HepG2 (cell line): Measurements from ENCODE around the gene ZSCAN2. TPM values are rescaled to one million over a fixed set of nuclear protein-coding genes. Genes with fewer than 3 reads are reported as not detected.

Experiments
- ATF7 ChIP-seq, 2 experiments: fragments of 450-650 bp in 1 of 2; sonication (generic) in 1 of 2; formaldehyde crosslinking in 1 of 2; IDR thresholded peaks; 2 replicates each; pipeline versions ENCODE4 v1.4.0 to v1.6.1; 2016 to 2020; ENCODE audit warnings: antibody characterized with exemption in 1 of 2, mild to moderate bottlenecking in 1 of 2, missing genetic modification reagents in 1 of 2
- BORCS8-MEF2B ChIP-seq: sonication (generic); formaldehyde crosslinking; IDR thresholded peaks from 2 replicates; pipeline ENCODE4 v1.8.0; 2022; ENCODE audit warnings: mild to moderate bottlenecking, missing genetic modification reagents
- GMEB2 ChIP-seq: IDR thresholded peaks from 2 replicates; pipeline ENCODE4 v1.6.1; 2016; ENCODE audit warnings: missing biosample characterization, missing genetic modification reagents, low read depth
- JUNB ChIP-seq: sonication (generic); formaldehyde crosslinking; IDR thresholded peaks from 2 replicates; pipeline ENCODE4 v1.8.0; 2022; ENCODE audit warnings: missing genetic modification reagents, mild to moderate bottlenecking, borderline replicate concordance
- MAFK ChIP-seq, 2 experiments: IDR thresholded peaks in 1 of 2; conservative IDR thresholded peaks in 1 of 2; 2 replicates each; pipeline ENCODE4 v1.6.1; 2011; ENCODE audit warnings: improper control_type of control experiment in 2 of 2, low read length in 2 of 2
- MLXIP ChIP-seq: sonication (generic); formaldehyde crosslinking; IDR thresholded peaks from 2 replicates; pipeline ENCODE4 v1.9.0; 2021; ENCODE audit warnings: missing genetic modification reagents, borderline replicate concordance
- REXO4 ChIP-seq: sonication (generic); formaldehyde crosslinking; IDR thresholded peaks from 2 replicates; pipeline ENCODE4 v1.8.0; 2022; ENCODE audit warnings: missing genetic modification reagents, mild to moderate bottlenecking, borderline replicate concordance
- ZNF17 ChIP-seq: sonication (generic); formaldehyde crosslinking; IDR thresholded peaks from 2 replicates; pipeline ENCODE4 v1.5.0; 2020; ENCODE audit warnings: mild to moderate bottlenecking, missing genetic modification reagents
- ZNF234 ChIP-seq: sonication (generic); formaldehyde crosslinking; conservative IDR thresholded peaks from 2 replicates; pipeline ENCODE4 v1.5.1; 2020; ENCODE audit warnings: mild to moderate bottlenecking, missing genetic modification reagents
- ZNF264 ChIP-seq: sonication (generic); formaldehyde crosslinking; IDR thresholded peaks from 2 replicates; pipeline ENCODE4 v1.4.0; 2020; ENCODE audit warnings: missing genetic modification reagents
- ZNF496 ChIP-seq: sonication (generic); formaldehyde crosslinking; IDR thresholded peaks from 2 replicates; pipeline ENCODE4 v1.8.1; 2023; ENCODE audit warnings: mild to moderate bottlenecking, moderate library complexity, missing genetic modification reagents; ENCODE audit not compliant: insufficient replicate concordance
- ZNF546 ChIP-seq: sonication (generic); formaldehyde crosslinking; conservative IDR thresholded peaks from 2 replicates; pipeline ENCODE4 v1.8.1; 2023; ENCODE audit warnings: mild to moderate bottlenecking, missing genetic modification reagents
- ZNF550 ChIP-seq: sonication (generic); formaldehyde crosslinking; IDR thresholded peaks from 2 replicates; pipeline ENCODE4 v1.4.0; 2020; ENCODE audit warnings: mild to moderate bottlenecking, missing genetic modification reagents, borderline replicate concordance
- ZNF615 ChIP-seq: sonication (generic); formaldehyde crosslinking; IDR thresholded peaks from 2 replicates; pipeline ENCODE4 v1.5.0; 2020; ENCODE audit warnings: mild to moderate bottlenecking, missing genetic modification reagents, borderline replicate concordance
- ZNF713 ChIP-seq: sonication (generic); formaldehyde crosslinking; IDR thresholded peaks from 2 replicates; pipeline ENCODE4 v1.4.0; 2020; ENCODE audit warnings: mild to moderate bottlenecking, missing genetic modification reagents
- polyA plus RNA-seq, 8 experiments: library from polyadenylated mRNA; depleted of rRNA in 3 of 8; stranded (reverse) in 7 of 8; unstranded in 1 of 8; fragments of >200 nt; fragmentation: Illumina TruSeq in 4 of 8; extraction: Trizol in 4 of 8; gene quantifications; 2 replicates each; pipeline versions ENCODE4 v1.2.1 to v1.2.3, GENCODE V29; 2011 to 2016; ENCODE audit warnings: low read depth in 4 of 8, missing spikeins in 1 of 8, mixed read lengths in 1 of 8; ENCODE audit not compliant: insufficient read depth in 1 of 8
- total RNA-seq, 5 experiments: library from RNA; depleted of rRNA; stranded (reverse); fragments of >200 nt; fragmentation: Illumina TruSeq; extraction: Trizol; gene quantifications; 2 replicates each; pipeline ENCODE4 v1.2.3, GENCODE V29; 2016; ENCODE audit warnings: low read depth in 1 of 5
- TF ChIP-seq, protein P1 (sequence below): sonication (generic); formaldehyde crosslinking; IDR thresholded peaks from 2 replicates; pipeline ENCODE4 v1.9.0; 2021; ENCODE audit warnings: mild to moderate bottlenecking, missing genetic modification reagents
- TF ChIP-seq, protein P2 (sequence below): sonication (generic); formaldehyde crosslinking; conservative IDR thresholded peaks from 2 replicates; pipeline ENCODE4 v1.4.0; 2020; ENCODE audit warnings: missing genetic modification reagents

ZSCAN2 gene
- total and polyA plus RNA-seq, 2 of the 13 experiments (the other 11 are each of a cell fraction or from before 2014, with no cell fraction given), result 11.4 to 21.5 TPM

GRCh38 chr15:84606653-84607120, 5.9 kb downstream of the ZSCAN2 start (continued):
- TF ChIP-seq, protein P1, sequence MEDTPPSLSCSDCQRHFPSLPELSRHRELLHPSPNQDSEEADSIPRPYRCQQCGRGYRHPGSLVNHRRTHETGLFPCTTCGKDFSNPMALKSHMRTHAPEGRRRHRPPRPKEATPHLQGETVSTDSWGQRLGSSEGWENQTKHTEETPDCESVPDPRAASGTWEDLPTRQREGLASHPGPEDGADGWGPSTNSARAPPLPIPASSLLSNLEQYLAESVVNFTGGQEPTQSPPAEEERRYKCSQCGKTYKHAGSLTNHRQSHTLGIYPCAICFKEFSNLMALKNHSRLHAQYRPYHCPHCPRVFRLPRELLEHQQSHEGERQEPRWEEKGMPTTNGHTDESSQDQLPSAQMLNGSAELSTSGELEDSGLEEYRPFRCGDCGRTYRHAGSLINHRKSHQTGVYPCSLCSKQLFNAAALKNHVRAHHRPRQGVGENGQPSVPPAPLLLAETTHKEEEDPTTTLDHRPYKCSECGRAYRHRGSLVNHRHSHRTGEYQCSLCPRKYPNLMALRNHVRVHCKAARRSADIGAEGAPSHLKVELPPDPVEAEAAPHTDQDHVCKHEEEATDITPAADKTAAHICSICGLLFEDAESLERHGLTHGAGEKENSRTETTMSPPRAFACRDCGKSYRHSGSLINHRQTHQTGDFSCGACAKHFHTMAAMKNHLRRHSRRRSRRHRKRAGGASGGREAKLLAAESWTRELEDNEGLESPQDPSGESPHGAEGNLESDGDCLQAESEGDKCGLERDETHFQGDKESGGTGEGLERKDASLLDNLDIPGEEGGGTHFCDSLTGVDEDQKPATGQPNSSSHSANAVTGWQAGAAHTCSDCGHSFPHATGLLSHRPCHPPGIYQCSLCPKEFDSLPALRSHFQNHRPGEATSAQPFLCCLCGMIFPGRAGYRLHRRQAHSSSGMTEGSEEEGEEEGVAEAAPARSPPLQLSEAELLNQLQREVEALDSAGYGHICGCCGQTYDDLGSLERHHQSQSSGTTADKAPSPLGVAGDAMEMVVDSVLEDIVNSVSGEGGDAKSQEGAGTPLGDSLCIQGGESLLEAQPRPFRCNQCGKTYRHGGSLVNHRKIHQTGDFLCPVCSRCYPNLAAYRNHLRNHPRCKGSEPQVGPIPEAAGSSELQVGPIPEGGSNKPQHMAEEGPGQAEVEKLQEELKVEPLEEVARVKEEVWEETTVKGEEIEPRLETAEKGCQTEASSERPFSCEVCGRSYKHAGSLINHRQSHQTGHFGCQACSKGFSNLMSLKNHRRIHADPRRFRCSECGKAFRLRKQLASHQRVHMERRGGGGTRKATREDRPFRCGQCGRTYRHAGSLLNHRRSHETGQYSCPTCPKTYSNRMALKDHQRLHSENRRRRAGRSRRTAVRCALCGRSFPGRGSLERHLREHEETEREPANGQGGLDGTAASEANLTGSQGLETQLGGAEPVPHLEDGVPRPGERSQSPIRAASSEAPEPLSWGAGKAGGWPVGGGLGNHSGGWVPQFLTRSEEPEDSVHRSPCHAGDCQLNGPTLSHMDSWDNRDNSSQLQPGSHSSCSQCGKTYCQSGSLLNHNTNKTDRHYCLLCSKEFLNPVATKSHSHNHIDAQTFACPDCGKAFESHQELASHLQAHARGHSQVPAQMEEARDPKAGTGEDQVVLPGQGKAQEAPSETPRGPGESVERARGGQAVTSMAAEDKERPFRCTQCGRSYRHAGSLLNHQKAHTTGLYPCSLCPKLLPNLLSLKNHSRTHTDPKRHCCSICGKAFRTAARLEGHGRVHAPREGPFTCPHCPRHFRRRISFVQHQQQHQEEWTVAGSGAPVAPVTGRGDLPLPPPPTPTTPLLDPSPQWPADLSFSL, result no peak
- TF ChIP-seq ATF7 (IDR thresholded peaks at IDR 0.05) (no peak), ATF7 (CRISPR knock-in tag; IDR thresholded peaks at IDR 0.05) (no peak), ZNF496 (CRISPR knock-in tag) (no peak), ZNF234 (CRISPR knock-in tag) (no peak), ZNF264 (CRISPR knock-in tag) (no peak), BORCS8-MEF2B (CRISPR knock-in tag) (peak; percentile 54; the same call in 1 of the 2 replicates), MAFK (conservative IDR thresholded peaks at IDR 0.05 in 1 of 2, IDR thresholded peaks at IDR 0.05 in 1 of 2; ENCODE audit: low read length in 2 of 2) (no peak), REXO4 (CRISPR knock-in tag) (no peak), ZNF615 (CRISPR knock-in tag) (peak; percentile 54; the same call in 1 of the 2 replicates), JUNB (CRISPR knock-in tag) (no peak), GMEB2 (CRISPR knock-in tag) (no peak), ZNF713 (CRISPR knock-in tag) (no peak), ZNF546 (CRISPR knock-in tag) (no peak), MLXIP (peak; percentile 77; the same call in 1 of the 2 replicates), ZNF550 (CRISPR knock-in tag) (no peak), ZNF17 (no peak)
- TF ChIP-seq, protein P2, sequence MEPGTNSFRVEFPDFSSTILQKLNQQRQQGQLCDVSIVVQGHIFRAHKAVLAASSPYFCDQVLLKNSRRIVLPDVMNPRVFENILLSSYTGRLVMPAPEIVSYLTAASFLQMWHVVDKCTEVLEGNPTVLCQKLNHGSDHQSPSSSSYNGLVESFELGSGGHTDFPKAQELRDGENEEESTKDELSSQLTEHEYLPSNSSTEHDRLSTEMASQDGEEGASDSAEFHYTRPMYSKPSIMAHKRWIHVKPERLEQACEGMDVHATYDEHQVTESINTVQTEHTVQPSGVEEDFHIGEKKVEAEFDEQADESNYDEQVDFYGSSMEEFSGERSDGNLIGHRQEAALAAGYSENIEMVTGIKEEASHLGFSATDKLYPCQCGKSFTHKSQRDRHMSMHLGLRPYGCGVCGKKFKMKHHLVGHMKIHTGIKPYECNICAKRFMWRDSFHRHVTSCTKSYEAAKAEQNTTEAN, result no peak
